Myocyte (in vitro differentiated cells): ENCODE results near the gene IL1RL2. TPM values are rescaled to one million over a fixed set of nuclear protein-coding genes. Genes with fewer than 3 reads are reported as not detected.

ENCODE experiments used
- total RNA-seq: library from RNA; depleted of rRNA; stranded (reverse); fragments of >200 nt; gene quantifications from 2 replicates; pipeline ENCODE4 v1.2.3, GENCODE V29; 2014

IL1RL2 gene
- total RNA-seq, 1 donor from 2014 or later = 0.11 TPM

Other genes with a start within 250 kb of the IL1RL2 start
- not detected in 2 replicates for gene IL1R2, start 195.1 kb upstream of the IL1RL2 start, total RNA-seq
- gene IL1R1, start 44.3 kb upstream of the IL1RL2 start, total RNA-seq = 12.9 and 13.9 TPM in 2 replicates
- not detected in 2 replicates for gene IL1RL1, start 124.5 kb downstream of the IL1RL2 start, total RNA-seq
- not detected in 2 replicates for gene IL18R1, start 168.8 kb downstream of the IL1RL2 start, total RNA-seq
- gene IL18RAP, start 236.1 kb downstream of the IL1RL2 start, total RNA-seq = not detected in 2 replicates